Colonic mucosa (tissue), 4 donors: Measurements from ENCODE around the gene ATF7. TPM values are rescaled to one million over a fixed set of nuclear protein-coding genes. Genes with fewer than 3 reads are reported as not detected.
"Not testable (repeated sequence)": the region's sequence is repeated elsewhere in the genome, so short reads cannot be mapped to it uniquely, and the experiment has no call there.

Source experiments
- DNase-seq: peaks from one replicate; pipeline ENCODE4 v3.0.0-alpha.2; 2020
- H3K27ac ChIP-seq: fragments of 200-600 bp; one replicate; pipeline ENCODE4 v1.8.0; 2021
- H3K27me3 ChIP-seq: fragments of 200-600 bp; one replicate; pipeline ENCODE4 v1.8.0; 2021
- H3K36me3 ChIP-seq: fragments of 200-600 bp; one replicate; pipeline ENCODE4 v1.8.0; 2021
- H3K4me1 ChIP-seq: fragments of 200-600 bp; one replicate; pipeline ENCODE4 v1.8.0; 2021; ENCODE audit warnings: mild to moderate bottlenecking
- H3K4me3 ChIP-seq: fragments of 200-600 bp; one replicate; pipeline ENCODE4 v1.8.0; 2021
- H3K9ac ChIP-seq, 2 donors: one replicate each; pipeline ENCODE4 v1.7.0; 2013; ENCODE audit warnings: control low read depth in 2 of 2, low read depth in 2 of 2, low read length in 2 of 2
- H3K9me3 ChIP-seq: fragments of 200-600 bp; one replicate; pipeline ENCODE4 v1.8.0; 2021
- intact Hi-C: fragments of 100-400 bp; cut with DNase I; formaldehyde crosslinking; loops from one replicate; pipeline ENCODE4 v1.14.1; 2022
- total RNA-seq, 2 donors: library from RNA; stranded (reverse); fragmentation: NEBNext Ultra II Directional in 1 of 2; extraction: Animal tissue kit (Norgen Biotek cat#: 25700) in 1 of 2; gene quantifications; one replicate each; pipeline ENCODE4 v1.2.1, GENCODE V29; 2021
- TF ChIP-seq, protein P1 (sequence below): fragments of 200-600 bp; IDR thresholded peaks from one replicate; pipeline ENCODE4 v1.8.0; 2022; ENCODE audit warnings: antibody characterized with exemption, mild to moderate bottlenecking
- donor health status: healthy.
- donor health status: DM: no; HTN: no; CAD: no.
- donor health status: DM: no; HTN: no; CAD: no.

The ATF7 gene
- total RNA-seq, 2 donors from 2014 or later: 31.1 to 38.5 TPM

GRCh38 chr12:53613821-53614220 is 12.4 kb downstream of the ATF7 start:
- Histone ChIP-seq H3K36me3 (peaks cover 7% of the 10 kb centered on the region), H3K9ac (no peak overlapping the region), H3K4me3 (no peak overlapping the region), H3K27ac (no peak overlapping the region), H3K4me1 (peaks cover 6% of the 10 kb centered on the region), H3K9me3 (no peaks in the 10 kb centered on the region), H3K27me3 (no peaks in the 10 kb centered on the region)
- TF ChIP-seq, protein P1, sequence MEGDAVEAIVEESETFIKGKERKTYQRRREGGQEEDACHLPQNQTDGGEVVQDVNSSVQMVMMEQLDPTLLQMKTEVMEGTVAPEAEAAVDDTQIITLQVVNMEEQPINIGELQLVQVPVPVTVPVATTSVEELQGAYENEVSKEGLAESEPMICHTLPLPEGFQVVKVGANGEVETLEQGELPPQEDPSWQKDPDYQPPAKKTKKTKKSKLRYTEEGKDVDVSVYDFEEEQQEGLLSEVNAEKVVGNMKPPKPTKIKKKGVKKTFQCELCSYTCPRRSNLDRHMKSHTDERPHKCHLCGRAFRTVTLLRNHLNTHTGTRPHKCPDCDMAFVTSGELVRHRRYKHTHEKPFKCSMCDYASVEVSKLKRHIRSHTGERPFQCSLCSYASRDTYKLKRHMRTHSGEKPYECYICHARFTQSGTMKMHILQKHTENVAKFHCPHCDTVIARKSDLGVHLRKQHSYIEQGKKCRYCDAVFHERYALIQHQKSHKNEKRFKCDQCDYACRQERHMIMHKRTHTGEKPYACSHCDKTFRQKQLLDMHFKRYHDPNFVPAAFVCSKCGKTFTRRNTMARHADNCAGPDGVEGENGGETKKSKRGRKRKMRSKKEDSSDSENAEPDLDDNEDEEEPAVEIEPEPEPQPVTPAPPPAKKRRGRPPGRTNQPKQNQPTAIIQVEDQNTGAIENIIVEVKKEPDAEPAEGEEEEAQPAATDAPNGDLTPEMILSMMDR: no peak
- no peak for DNase-seq
- intact Hi-C loops: no loop called here

GRCh38 chr12:53612978-53613377 is 13.2 kb downstream of the ATF7 start:
- intact Hi-C loops: no loop called here
- Histone ChIP-seq H3K9ac (no peak overlapping the region), H3K4me1 (no peaks in the 10 kb centered on the region)

DNA sequence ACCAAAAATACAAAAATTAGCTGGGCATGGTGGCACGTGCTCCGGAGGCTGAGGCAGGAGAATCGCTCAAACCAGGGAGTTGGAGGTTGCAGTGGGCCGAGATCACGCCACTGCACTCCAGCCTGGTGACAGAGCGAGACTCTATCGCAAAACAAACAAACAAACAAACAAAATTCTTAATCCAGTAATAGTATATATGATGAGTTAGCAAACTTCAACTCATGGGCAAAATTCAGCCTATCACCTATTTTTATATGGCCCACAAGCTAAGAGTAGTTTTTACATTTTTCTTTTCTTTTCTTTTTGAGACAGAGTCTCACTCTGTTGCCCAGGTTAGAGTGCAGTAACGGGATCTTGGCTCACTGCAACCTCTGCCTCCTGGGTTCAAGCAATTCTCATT is 14.9 kb downstream of the ATF7 start:
- H3K27ac ChIP-seq: no peak overlapping the region
- H3K36me3 ChIP-seq: peaks cover 7% of the 10 kb centered on the region
- H3K4me1 ChIP-seq: no peaks in the 10 kb centered on the region
- no peak overlapping the region for H3K4me3 ChIP-seq
- DNase-seq: no peak
- no peaks in the 10 kb centered on the region for H3K27me3 ChIP-seq
- intact Hi-C loops: no loop called here
- no peaks in the 10 kb centered on the region for H3K9me3 ChIP-seq
- TF ChIP-seq, protein P1: no peak
- no peak overlapping the region for H3K9ac ChIP-seq

More at GRCh38 chr12:53612978-53613377, 13.2 kb downstream of the ATF7 start:
- Histone ChIP-seq H3K4me3 (no peak overlapping the region), H3K36me3 (peaks cover 7% of the 10 kb centered on the region), H3K9me3 (no peaks in the 10 kb centered on the region), H3K27me3 (no peaks in the 10 kb centered on the region), H3K27ac (no peak overlapping the region)
- DNase-seq: no peak
- TF ChIP-seq, protein P1: no peak

GRCh38 chr12:53606688-53607087 is 19.5 kb downstream of the ATF7 start:
- H3K4me3 ChIP-seq, H3K27me3 ChIP-seq, intact Hi-C loops, H3K4me1 ChIP-seq, H3K27ac ChIP-seq, DNase-seq, H3K9me3 ChIP-seq, H3K36me3 ChIP-seq, H3K9ac ChIP-seq: not testable (repeated sequence)

DNA sequence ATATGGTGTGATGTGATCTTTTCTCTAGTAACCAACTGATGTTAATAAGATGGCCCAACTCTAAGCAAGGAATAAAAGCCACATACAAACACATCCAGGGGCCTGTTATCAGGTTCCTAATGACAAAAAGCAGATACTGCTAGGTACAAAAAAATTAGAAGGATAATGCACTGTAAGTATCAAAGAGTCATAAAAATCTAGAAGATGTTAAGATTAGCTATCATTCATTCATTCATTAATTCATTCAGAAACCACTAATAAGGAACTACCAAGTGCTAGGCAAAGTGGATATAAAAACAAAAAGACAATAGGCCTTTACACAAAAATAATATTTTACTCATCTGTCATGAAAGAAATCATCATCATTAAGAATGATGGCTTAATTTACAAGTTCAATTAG is 21.6 kb downstream of the ATF7 start:
- Histone ChIP-seq H3K27me3 (no peaks in the 10 kb centered on the region), H3K9me3 (no peaks in the 10 kb centered on the region), H3K4me1 (no peaks in the 10 kb centered on the region), H3K27ac (no peak overlapping the region), H3K36me3 (no peaks in the 10 kb centered on the region), H3K9ac (no peak overlapping the region), H3K4me3 (no peak overlapping the region)
- DNase-seq: no peak
- intact Hi-C loops: no loop called here
- TF ChIP-seq, protein P1: no peak

DNA sequence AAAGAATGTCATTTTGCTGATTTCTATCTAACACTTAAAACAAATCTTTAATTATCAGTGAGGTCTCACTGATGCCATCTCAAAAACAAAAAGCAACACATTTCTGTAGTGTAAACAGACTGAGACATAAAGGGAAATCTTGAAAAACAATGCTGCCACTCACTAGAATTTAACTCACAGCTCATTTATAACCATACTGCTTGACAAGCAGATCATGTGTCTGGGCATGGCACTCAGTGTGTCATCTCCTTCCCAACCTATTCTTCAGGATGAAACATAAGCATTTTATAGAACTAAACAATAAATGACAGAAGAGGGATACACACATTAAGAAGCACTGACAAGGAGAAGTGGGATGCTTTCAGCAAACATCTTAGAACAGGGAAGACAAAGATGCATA is 22.4 kb downstream of the ATF7 start:
- no peak for DNase-seq
- H3K4me1 ChIP-seq: no peaks in the 10 kb centered on the region
- H3K9me3 ChIP-seq: no peaks in the 10 kb centered on the region
- H3K4me3 ChIP-seq: no peak overlapping the region
- no peak overlapping the region for H3K9ac ChIP-seq
- H3K36me3 ChIP-seq: no peaks in the 10 kb centered on the region
- H3K27ac ChIP-seq: no peak overlapping the region
- H3K27me3 ChIP-seq: no peaks in the 10 kb centered on the region
- TF ChIP-seq, protein P1: no peak
- intact Hi-C loops: no loop called here
